HCT116 (cell line): ENCODE results near the gene CRADD. TPM values are rescaled to one million over a fixed set of nuclear protein-coding genes. Genes with fewer than 3 reads are reported as not detected.
A peak's percentile ranks its signal among the peaks of the same experiment; 100 is the strongest.

Experiments used
- ATAC-seq: fragments of 200-7000 bp; cut with Tn5 transposase; 2 replicates; pipeline ENCODE4 v1.9.1; 2020; ENCODE audit warnings: mild to moderate bottlenecking, moderate library complexity
- BruUV-seq: library from RNA; stranded (reverse); fragments of 400-500 nt; replicated peaks from 2 replicates; lab custom pipeline; 2021; lab: Mats Ljungman, UMichigan
- CTCF ChIA-PET: fragments of 300-600 bp; sonication (Branson Sonifier 250); formaldehyde crosslinking; loops from one replicate; lab custom pipeline; 2021; ENCODE audit warnings: antibody characterized with exemption; lab: Charles Lee
- POLR2A ChIA-PET: fragments of 300-600, 350-600 bp; sonication (Branson Sonifier 250); formaldehyde crosslinking; loops from one replicate; lab custom pipeline; 2021; ENCODE audit warnings: antibody characterized with exemption; lab: Charles Lee
- RAD21 ChIA-PET, 2 experiments: fragments of 300-600 bp; sonication (Branson Sonifier 250); formaldehyde crosslinking; loops; one replicate each; lab custom pipeline; 2023; ENCODE audit warnings: low total read pairs in 2 of 2; ENCODE audit not compliant: uncharacterized antibody in 2 of 2, unreplicated experiment in 2 of 2, low non-redundant PET in 1 of 2; lab: Charles Lee
- DNase-seq: peaks from one replicate; pipeline ENCODE4 v3.0.0-alpha.2; 2010; ENCODE audit warnings: low read depth, low spot score
- H2AFZ ChIP-seq: fragments of 200-600 bp; shearing (Covaris generic), sonication (generic); 2 replicates; pipeline ENCODE4 v1.6.1; 2017; ENCODE audit warnings: low read depth, mixed run types, mixed read lengths, antibody characterized with exemption, low read length; ENCODE audit not compliant: poor library complexity, severe bottlenecking
- H3K27ac ChIP-seq: 2 replicates; pipeline ENCODE4 v1.5.1; 2012; ENCODE audit warnings: low read depth, low read length
- H3K27me3 ChIP-seq: fragments of 200-600 bp; sonication (generic); 2 replicates; pipeline ENCODE4 v1.6.1; 2016; ENCODE audit warnings: mixed run types, low read length, mixed read lengths; ENCODE audit not compliant: insufficient read depth
- H3K36me3 ChIP-seq, 2 experiments: fragments of 200-500 bp in 1 of 2; fragments of 200-600 bp in 1 of 2; sonication (Bioruptor generic) in 1 of 2; sonication (generic) in 1 of 2; 2 replicates each; pipeline versions ENCODE4 v1.5.1 to v1.6.1; 2014 to 2016; ENCODE audit warnings: low read length in 2 of 2, inconsistent platforms in 1 of 2, mixed read lengths in 1 of 2, mixed run types in 1 of 2; ENCODE audit not compliant: insufficient read depth in 2 of 2, control insufficient read depth in 1 of 2
- H3K4me1 ChIP-seq, 2 experiments: fragments of 200-600 bp in 1 of 2; sonication (generic) in 1 of 2; 2 replicates each; pipeline versions ENCODE4 v1.5.1 to v1.6.1; 2012 to 2017; ENCODE audit warnings: low read length in 2 of 2, inconsistent platforms in 1 of 2, mild to moderate bottlenecking in 1 of 2, mixed read lengths in 1 of 2, mixed run types in 1 of 2, moderate library complexity in 1 of 2; ENCODE audit not compliant: insufficient read depth in 2 of 2, control insufficient read depth in 1 of 2
- H3K4me2 ChIP-seq: fragments of 200-600 bp; sonication (generic); 2 replicates; pipeline ENCODE4 v1.6.1; 2017; ENCODE audit warnings: mixed run types, low read length, mixed read lengths
- H3K4me3 ChIP-seq, 2 experiments: fragments of 200-600 bp in 1 of 2; sonication (generic) in 1 of 2; replicated peaks in 1 of 2; 2 replicates each; pipeline ENCODE4 v1.5.1; 2011 to 2016; ENCODE audit warnings: low read length in 2 of 2, control low read depth in 1 of 2, low read depth in 1 of 2, mild to moderate bottlenecking in 1 of 2, mixed read lengths in 1 of 2, mixed run types in 1 of 2
- H3K79me2 ChIP-seq: fragments of 200-600 bp; sonication (generic); 2 replicates; pipeline ENCODE4 v1.6.1; 2017; ENCODE audit warnings: mild to moderate bottlenecking, mixed run types, low read length, moderate library complexity, mixed read lengths; ENCODE audit not compliant: insufficient read depth
- H3K9ac ChIP-seq: fragments of 200-600 bp; sonication (generic); 2 replicates; pipeline ENCODE4 v1.6.1; 2016; ENCODE audit warnings: low read length, mixed read lengths
- H3K9me2 ChIP-seq: fragments of 200-600 bp; sonication (generic), shearing (Covaris generic); 2 replicates; pipeline ENCODE4 v1.6.1; 2017; ENCODE audit warnings: mixed run types, mild to moderate bottlenecking, moderate library complexity; ENCODE audit not compliant: insufficient read depth
- H3K9me3 ChIP-seq, 2 experiments: fragments of 200-500 bp in 1 of 2; fragments of 200-600 bp in 1 of 2; sonication (Bioruptor generic) in 1 of 2; sonication (generic) in 1 of 2; 2 replicates each; pipeline ENCODE4 v1.6.1; 2014 to 2017; ENCODE audit warnings: low read length in 2 of 2, mixed read lengths in 2 of 2, inconsistent platforms in 1 of 2, low read depth in 1 of 2, mild to moderate bottlenecking in 1 of 2, mixed run types in 1 of 2, moderate library complexity in 1 of 2; ENCODE audit not compliant: control insufficient read depth in 1 of 2, insufficient read depth in 1 of 2
- H4K20me1 ChIP-seq: fragments of 200-600 bp; sonication (generic), shearing (Covaris generic); 2 replicates; pipeline ENCODE4 v1.6.1; 2017; ENCODE audit warnings: mixed run types, mild to moderate bottlenecking, moderate library complexity; ENCODE audit not compliant: insufficient read depth
- CBX3 ChIP-seq: IDR thresholded peaks from 2 replicates; pipeline ENCODE4 v1.6.1; 2012; ENCODE audit warnings: low read depth
- CEBPB ChIP-seq: IDR thresholded peaks from 2 replicates; pipeline ENCODE4 v1.6.1; 2012; ENCODE audit warnings: low read depth
- ELF1 ChIP-seq: IDR thresholded peaks from 2 replicates; pipeline ENCODE4 v1.6.1; 2012; ENCODE audit warnings: low read depth, borderline replicate concordance
- EZH2 ChIP-seq: fragments of 200-600 bp; sonication (generic); IDR thresholded peaks from 2 replicates; pipeline ENCODE4 v1.6.1; 2017; ENCODE audit warnings: antibody characterized with exemption, mixed run types
- POLR2A ChIP-seq: IDR thresholded peaks from 2 replicates; pipeline ENCODE4 v1.7.0; 2011; ENCODE audit warnings: borderline replicate concordance; ENCODE audit not compliant: insufficient read depth, insufficient read length; ENCODE audit errors: extremely low read depth
- POLR2AphosphoS5 ChIP-seq: IDR thresholded peaks from 2 replicates; pipeline ENCODE4 v1.6.1; 2011; ENCODE audit warnings: mild to moderate bottlenecking, low read depth, low read length, moderate library complexity
- RAD21 ChIP-seq: IDR thresholded peaks from 2 replicates; pipeline ENCODE4 v1.6.1; 2012; ENCODE audit warnings: low read depth, mild to moderate bottlenecking
- ZNF274 ChIP-seq: fragments of 200-500 bp; sonication (Bioruptor generic); IDR thresholded peaks from 2 replicates; pipeline ENCODE4 v1.6.1; 2014; ENCODE audit warnings: mild to moderate bottlenecking, low read depth, low read length, inconsistent platforms
- intact Hi-C: fragments of 100-400 bp; cut with micrococcal nuclease; formaldehyde crosslinking; loops from 2 replicates; pipeline ENCODE4 v1.10.0; 2022
- total RNA-seq: library from RNA; stranded (reverse); gene quantifications from one replicate; pipeline ENCODE4 v1.2.1, GENCODE V29; 2021; ENCODE audit not compliant: unreplicated experiment

CRADD gene
- total RNA-seq, 1 experiment from 2014 or later = 12.2 TPM

GRCh38 chr12:93762059-93762719, 85.0 kb downstream of the CRADD start:
- Histone ChIP-seq H2AFZ (no peak overlapping the region), H3K9ac (no peak overlapping the region), H4K20me1 (no peaks in the 10 kb centered on the region), H3K27ac (no peak overlapping the region), H3K4me2 (no peak overlapping the region), H3K4me1 (peaks cover 3 to 22% of the 10 kb centered on the region in 2 experiments; a peak in 2 of 4 replicates), H3K4me3 (no peak overlapping the region), H3K27me3 (no peaks in the 10 kb centered on the region), H3K79me2 (no peaks in the 10 kb centered on the region), H3K9me3 (no peaks in the 10 kb centered on the region), H3K9me2 (no peaks in the 10 kb centered on the region), H3K36me3 (no peaks in the 10 kb centered on the region)
- DNase-seq = no peak
- RAD21 ChIA-PET = interaction anchor here in 1 of 2 experiments (0.9 kb wide), 1 partner anchor 340 kb away, joined by 4 read pairs; no protein-coding TSS in a partner anchor
- no peak for TF ChIP-seq EZH2
- TF ChIP-seq RAD21 = no peak
- TF ChIP-seq CEBPB = peak; percentile 60; the same call in 1 of the 2 replicates
- no TSS peak for BruUV-seq
- intact Hi-C loops = no loop called here
- POLR2A ChIA-PET = no interaction called here
- CTCF ChIA-PET = interaction anchor here (1.4 to 1.8 kb wide), 2 partner anchors 193 to 339 kb away, joined by 3 to 5 read pairs; no protein-coding TSS in a partner anchor
- no peak for ATAC-seq

DNA sequence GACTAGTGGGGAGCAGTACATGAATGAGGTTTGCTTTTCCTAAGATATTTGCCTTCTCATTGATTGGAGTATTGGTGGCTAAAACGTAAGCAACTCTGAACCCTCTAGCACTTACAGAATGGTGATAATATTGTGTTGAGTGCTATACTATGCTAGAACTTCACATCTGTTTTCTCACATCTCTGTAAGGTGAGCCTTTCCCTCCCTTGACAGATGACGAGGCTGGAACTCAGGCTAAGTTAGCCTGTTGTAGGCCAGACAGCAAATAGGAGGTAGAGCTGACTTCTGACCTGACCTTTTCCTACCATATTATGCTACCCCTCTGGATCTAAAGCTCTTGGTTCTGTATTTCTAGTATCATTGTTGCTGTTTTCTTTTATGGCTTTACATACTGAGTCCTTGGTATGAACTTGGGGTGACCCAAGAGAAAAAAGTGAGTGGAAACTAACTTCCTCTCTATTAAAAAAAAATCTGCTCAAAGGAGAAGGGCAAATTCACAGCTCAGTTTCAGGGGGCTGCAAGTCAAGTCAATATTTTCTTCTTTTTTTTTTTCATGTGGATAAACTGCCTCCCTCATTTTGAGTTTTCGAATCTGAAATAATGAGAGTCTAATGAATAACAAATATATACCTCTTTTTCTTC, 85.9 kb downstream of the CRADD start:
- RAD21 ChIA-PET = interaction anchor here in 1 of 2 experiments (0.9 kb wide), 1 partner anchor 339 kb away, joined by 4 read pairs; no protein-coding TSS in a partner anchor
- CTCF ChIA-PET = interaction anchor here (1.8 kb wide), 1 partner anchor 194 kb away, joined by 3 read pairs; no protein-coding TSS in a partner anchor
- BruUV-seq = no TSS peak
- no peak overlapping the region for H2AFZ ChIP-seq
- no peak overlapping the region for H3K4me2 ChIP-seq
- intact Hi-C loops = no loop called here
- no peaks in the 10 kb centered on the region for H3K36me3 ChIP-seq
- ATAC-seq (no peak), DNase-seq (no peak)
- H3K27ac ChIP-seq = no peak overlapping the region
- H3K79me2 ChIP-seq = no peaks in the 10 kb centered on the region
- no peaks in the 10 kb centered on the region for H3K9me3 ChIP-seq
- no peak overlapping the region for H3K9ac ChIP-seq
- no peaks in the 10 kb centered on the region for H4K20me1 ChIP-seq
- POLR2A ChIA-PET = no interaction called here
- no peaks in the 10 kb centered on the region for H3K27me3 ChIP-seq
- peaks cover 3 to 29% of the 10 kb centered on the region in 2 experiments; a peak in 2 of 4 replicates for H3K4me1 ChIP-seq
- no peak for TF ChIP-seq ZNF274
- TF ChIP-seq POLR2A = no peak
- no peak for TF ChIP-seq ELF1
- TF ChIP-seq CBX3 = no peak
- no peak for TF ChIP-seq POLR2AphosphoS5
- no peaks in the 10 kb centered on the region for H3K9me2 ChIP-seq
- no peak overlapping the region for H3K4me3 ChIP-seq
